Heart left ventricle (tissue), 16 donors: ENCODE measurements around the gene PYROXD2. TPM values are rescaled to one million over a fixed set of nuclear protein-coding genes. Genes with fewer than 3 reads are reported as not detected.

Source experiments
- ATAC-seq, 4 donors: fragments of 200-7000 bp; cut with Tn5 transposase; one replicate each; pipeline ENCODE4 v1.9.1; 2020 to 2022; ENCODE audit warnings: moderate library complexity in 4 of 4, mild to moderate bottlenecking in 3 of 4, moderate number of reproducible peaks in 1 of 4
- DNase-seq, 5 donors: peaks; one replicate each; pipeline ENCODE4 v3.0.0-alpha.2; 2020
- H3K27ac ChIP-seq, 12 donors: fragments of 200-600 bp; sonication (generic) in 4 of 12; one replicate each; pipeline versions ENCODE4 v1.5.0 to v1.8.0; 2016 to 2022; ENCODE audit warnings: mild to moderate bottlenecking in 2 of 12
- H3K27me3 ChIP-seq, 9 donors: fragments of 200-600 bp; sonication (generic) in 2 of 9; one replicate each; pipeline versions ENCODE4 v1.5.1 to v1.8.0; 2016 to 2022; ENCODE audit warnings: mild to moderate bottlenecking in 3 of 9
- H3K36me3 ChIP-seq, 9 donors: fragments of 200-600 bp; sonication (generic) in 2 of 9; one replicate each; pipeline versions ENCODE4 v1.5.0 to v1.8.0; 2018 to 2022; ENCODE audit warnings: mild to moderate bottlenecking in 2 of 9
- H3K4me1 ChIP-seq, 12 donors: fragments of 200-600 bp; sonication (generic) in 4 of 12; one replicate each; pipeline versions ENCODE4 v1.5.0 to v1.8.0; 2016 to 2022; ENCODE audit warnings: mild to moderate bottlenecking in 3 of 12
- H3K4me3 ChIP-seq, 12 donors: fragments of 200-600 bp; sonication (generic) in 4 of 12; one replicate each; pipeline versions ENCODE4 v1.5.0 to v1.8.0; 2017 to 2022; ENCODE audit warnings: mild to moderate bottlenecking in 9 of 12, moderate library complexity in 4 of 12
- H3K9me3 ChIP-seq, 12 donors: fragments of 200-600 bp; sonication (generic) in 4 of 12; one replicate each; pipeline versions ENCODE4 v1.5.0 to v1.8.0; 2016 to 2022; ENCODE audit warnings: mild to moderate bottlenecking in 1 of 12
- POLR2A ChIP-seq, 2 donors: fragments of 450-650 bp; IDR thresholded peaks; one replicate each; pipeline ENCODE4 v1.6.1; 2017; ENCODE audit warnings: antibody characterized with exemption in 2 of 2, mild to moderate bottlenecking in 2 of 2, moderate library complexity in 2 of 2
- WGBS, 4 donors: extraction: QIAGEN DNeasy Blood & Tissue Kit in 2 of 4; methylation state at CpG; one replicate each; pipeline versions ENCODE4 v1.1.5 to v1.1.7; 2013 to 2018; 5-methylcytosine and 5-hydroxymethylcytosine counted together
- intact Hi-C, 10 donors: fragments of 100-400 bp; cut with DNase I; formaldehyde crosslinking; loops; one replicate each; pipeline versions ENCODE4 v1.11.1 to v1.14.2; 2022
- polyA plus RNA-seq, 2 donors: library from polyadenylated mRNA; stranded (reverse); fragments of 200-250 nt; gene quantifications; one replicate each; pipeline ENCODE4 v1.2.3, GENCODE V29; 2013
- total RNA-seq, 9 donors: library from RNA; depleted of rRNA in 2 of 9; stranded (reverse); fragments of >200 nt in 2 of 9; fragmentation: NEBNext Ultra II Directional in 3 of 9; extraction: Animal tissue kit (Norgen Biotek cat#: 25700) in 3 of 9; gene quantifications; one replicate each; pipeline versions ENCODE4 v1.1.0 to v1.2.4, GENCODE V29; 2016 to 2023
- TF ChIP-seq, protein P1 (sequence below), 12 donors: fragments of 200-600 bp; sonication (generic) in 4 of 12; IDR thresholded peaks; one replicate each; pipeline versions ENCODE4 v1.5.0 to v1.8.0; 2018 to 2022; ENCODE audit warnings: antibody characterized with exemption in 12 of 12, mild to moderate bottlenecking in 5 of 12
- donor health status: ischemic (EF 13 %, LVEDD 7.1; RV severe dilation, severe dysfunction).
- donor health status: healthy with polysubstance abuse.
- donor health status: DM: no; HTN: yes; CAD: no.
- donor health status: DM: no; HTN: no; CAD: no.
- donor health status: ischemic (EF 25% LVEDD 6.9; RV normal size, moderate dysfunction).
- donor health status: ischemic (EF 25% LVEDD 5.7; RV mildly dilated, moderate dysfunction).
- donor health status: healthy.
- donor health status: DM: yes; HTN: yes; CAD: no.
- donor health status: ischemic (EF 35%, LVEDD 5.7; RV mildly dilated, moderate dysfunction).
- donor health status: nonischemic (EF 11% LVEDD 7.7; RV severe dilation, severe dysfunction).
- donor health status: DM: yes; HTN: yes; CAD: no.
- donor health status: PGD.
- donor health status: ischemic (EF 29% LVEDD 5.4; RV normal size, mild dysfunction).
- donor health status: nonischemic (EF 23%, LVEDD 6.1; RV moderate dilation, normal function).

Gene PYROXD2
- total and polyA plus RNA-seq, 11 donors, result 4.1 to 22.0 (median 11.1) TPM

DNA sequence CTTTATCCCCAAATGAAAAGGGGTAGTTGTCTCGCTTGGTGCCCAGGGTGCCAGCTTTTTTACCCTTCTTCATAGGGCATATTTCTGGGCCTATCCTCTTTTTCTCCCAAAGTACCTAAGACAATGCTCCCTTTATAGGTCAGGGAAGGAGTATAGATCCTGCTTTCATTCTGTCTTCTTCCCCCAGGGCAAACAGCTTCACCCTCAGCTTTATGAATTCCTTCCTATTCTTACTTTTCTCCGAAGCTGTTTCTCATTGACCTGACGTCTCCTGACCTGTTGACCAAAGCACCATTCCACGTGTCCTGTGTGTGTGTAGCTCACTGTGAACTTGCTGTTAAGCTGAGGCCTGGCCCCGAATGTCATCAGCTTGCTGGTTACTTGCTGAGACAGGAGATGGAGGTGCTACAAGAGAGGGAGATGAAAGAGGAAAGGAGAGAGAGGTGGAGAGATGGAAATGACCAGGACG lies 48.9 kb downstream of the PYROXD2 start:
- Histone ChIP-seq H3K4me1 (peaks cover 0 to 12% (median 1%) of the 10 kb centered on the region in 12 donors), H3K9me3 (no peaks in the 10 kb centered on the region), H3K27ac (no peak overlapping the region), H3K4me3 (no peak overlapping the region), H3K27me3 (no peaks in the 10 kb centered on the region), H3K36me3 (no peaks in the 10 kb centered on the region)
- DNase-seq, result no peak
- intact Hi-C loops, result no loop called here
- TF ChIP-seq POLR2A (IDR thresholded peaks at IDR 0.05), result no peak
- TF ChIP-seq, protein P1, sequence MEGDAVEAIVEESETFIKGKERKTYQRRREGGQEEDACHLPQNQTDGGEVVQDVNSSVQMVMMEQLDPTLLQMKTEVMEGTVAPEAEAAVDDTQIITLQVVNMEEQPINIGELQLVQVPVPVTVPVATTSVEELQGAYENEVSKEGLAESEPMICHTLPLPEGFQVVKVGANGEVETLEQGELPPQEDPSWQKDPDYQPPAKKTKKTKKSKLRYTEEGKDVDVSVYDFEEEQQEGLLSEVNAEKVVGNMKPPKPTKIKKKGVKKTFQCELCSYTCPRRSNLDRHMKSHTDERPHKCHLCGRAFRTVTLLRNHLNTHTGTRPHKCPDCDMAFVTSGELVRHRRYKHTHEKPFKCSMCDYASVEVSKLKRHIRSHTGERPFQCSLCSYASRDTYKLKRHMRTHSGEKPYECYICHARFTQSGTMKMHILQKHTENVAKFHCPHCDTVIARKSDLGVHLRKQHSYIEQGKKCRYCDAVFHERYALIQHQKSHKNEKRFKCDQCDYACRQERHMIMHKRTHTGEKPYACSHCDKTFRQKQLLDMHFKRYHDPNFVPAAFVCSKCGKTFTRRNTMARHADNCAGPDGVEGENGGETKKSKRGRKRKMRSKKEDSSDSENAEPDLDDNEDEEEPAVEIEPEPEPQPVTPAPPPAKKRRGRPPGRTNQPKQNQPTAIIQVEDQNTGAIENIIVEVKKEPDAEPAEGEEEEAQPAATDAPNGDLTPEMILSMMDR (IDR thresholded peaks at IDR 0.05), result no peak
- ATAC-seq, result no peak
- 86 to 93% (median 87%) methylated on average over 6 of the region's 6 CpGs for WGBS, 4 donors

DNA sequence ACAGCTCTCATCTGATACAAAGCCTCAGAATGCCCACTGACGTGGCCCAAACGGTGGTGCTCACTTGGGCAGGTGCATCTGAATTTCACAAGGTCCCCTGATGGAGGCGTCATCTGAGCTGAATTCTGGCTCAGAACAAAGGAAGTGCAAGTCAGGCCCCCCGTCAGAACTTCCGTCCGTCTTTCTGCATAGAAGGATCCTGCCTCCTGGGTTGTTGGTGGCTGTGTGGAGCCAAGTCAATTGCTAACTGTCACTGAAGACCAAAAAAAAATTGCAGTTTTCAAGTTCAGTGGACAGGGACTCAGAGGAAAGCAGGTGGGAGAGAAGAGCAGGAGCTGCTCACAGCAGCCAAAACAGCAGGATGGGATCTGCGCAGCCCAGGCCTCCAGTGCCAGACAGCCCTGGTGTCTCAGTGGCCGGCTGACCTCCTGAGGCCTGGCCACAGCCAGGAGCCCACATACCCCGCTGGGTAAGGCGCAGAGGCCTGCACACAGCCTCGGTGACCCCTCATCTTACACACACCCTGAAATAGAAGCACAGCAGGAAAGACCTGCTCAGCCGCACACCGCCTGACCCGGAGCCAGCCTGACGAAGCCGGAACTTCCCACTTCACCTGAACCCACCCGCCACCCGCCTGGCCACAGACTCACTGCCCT lies 49.4 kb downstream of the PYROXD2 start:
- WGBS, 4 donors, result 86 to 94% (median 91%) methylated on average over 18 of the region's 18 CpGs
- no peak overlapping the region for H3K27ac ChIP-seq
- peaks cover 0 to 11% (median 2%) of the 10 kb centered on the region in 12 donors for H3K4me1 ChIP-seq
- no peaks in the 10 kb centered on the region for H3K36me3 ChIP-seq
- H3K9me3 ChIP-seq, result no peaks in the 10 kb centered on the region
- DNase-seq, result no peak
- no peaks in the 10 kb centered on the region for H3K27me3 ChIP-seq
- no peak for TF ChIP-seq POLR2A (IDR thresholded peaks at IDR 0.05)
- TF ChIP-seq, protein P1 (IDR thresholded peaks at IDR 0.05), result no peak
- intact Hi-C loops, result no loop called here
- ATAC-seq, result no peak
- no peak overlapping the region for H3K4me3 ChIP-seq

DNA sequence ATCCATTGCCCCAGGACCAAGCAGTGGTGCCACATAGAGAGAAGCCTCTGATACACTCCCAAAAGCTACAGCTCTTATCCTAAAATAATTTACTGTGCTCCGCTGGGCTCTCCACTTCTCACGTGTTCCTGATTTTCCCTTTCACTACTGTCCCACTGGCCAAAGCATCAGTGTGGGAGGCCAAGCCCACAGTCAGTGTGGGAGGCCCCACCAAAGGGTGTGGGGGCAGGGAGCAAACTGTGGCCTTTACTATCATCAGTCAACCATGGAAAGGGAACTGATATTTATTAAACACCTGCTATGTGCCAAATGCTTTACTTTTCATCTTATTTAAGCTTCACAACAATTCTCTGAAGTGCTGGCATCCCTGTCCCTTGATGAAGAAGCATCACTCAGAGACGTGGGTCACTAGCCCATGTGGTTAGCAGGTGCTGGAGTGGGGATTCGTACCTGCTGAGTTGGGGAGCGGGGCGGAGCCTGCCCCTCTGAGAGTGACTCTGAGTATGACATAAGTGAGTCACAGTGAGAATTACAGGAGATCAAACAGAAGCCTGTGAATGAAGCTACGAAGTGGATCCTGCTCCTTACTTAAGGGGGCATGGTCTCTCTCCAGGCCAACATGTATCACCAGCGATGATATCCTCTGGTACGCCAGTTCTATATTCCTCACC lies 50.4 kb downstream of the PYROXD2 start:
- Histone ChIP-seq H3K4me1 (peaks cover 0 to 11% (median 2%) of the 10 kb centered on the region in 12 donors), H3K27me3 (no peaks in the 10 kb centered on the region), H3K9me3 (no peaks in the 10 kb centered on the region), H3K27ac (no peak overlapping the region), H3K36me3 (no peaks in the 10 kb centered on the region), H3K4me3 (no peak overlapping the region)
- TF ChIP-seq POLR2A (IDR thresholded peaks at IDR 0.05), result no peak
- TF ChIP-seq, protein P1 (IDR thresholded peaks at IDR 0.05), result no peak
- WGBS, 4 donors, result 91 to 97% (median 95%) methylated on average over 9 of the region's 9 CpGs
- ATAC-seq (no peak), DNase-seq (no peak)
- intact Hi-C loops, result no loop called here

DNA sequence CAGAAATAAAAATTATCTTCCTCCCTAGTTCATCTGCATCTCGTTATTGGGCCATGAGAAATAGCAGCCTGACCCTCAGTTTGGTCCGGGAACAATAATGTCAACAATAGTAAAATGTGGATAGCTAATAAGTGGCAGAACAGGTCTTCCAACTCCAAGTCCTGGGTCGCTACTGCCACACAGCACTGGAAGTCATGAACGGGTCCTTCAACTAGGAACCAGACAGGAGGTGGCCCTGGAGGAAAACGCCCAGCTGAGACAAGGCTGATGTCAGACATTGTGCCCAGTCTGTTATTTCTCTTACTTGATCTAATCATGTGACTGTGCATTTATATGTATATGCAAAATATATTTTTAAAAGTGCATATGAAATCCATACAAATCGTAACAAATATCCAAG lies 51.8 kb downstream of the PYROXD2 start:
- H3K9me3 ChIP-seq, result no peaks in the 10 kb centered on the region
- DNase-seq (no peak), ATAC-seq (no peak)
- H3K4me3 ChIP-seq, result no peak overlapping the region
- peaks cover 0 to 3% (median 0%) of the 10 kb centered on the region in 9 donors for H3K27me3 ChIP-seq
- H3K27ac ChIP-seq, result no peak overlapping the region
- H3K36me3 ChIP-seq, result no peaks in the 10 kb centered on the region
- WGBS, 4 donors, result 89 to 97% (median 92%) methylated on average over 6 of the region's 6 CpGs
- no peak for TF ChIP-seq POLR2A (IDR thresholded peaks at IDR 0.05)
- TF ChIP-seq, protein P1 (IDR thresholded peaks at IDR 0.05), result no peak
- H3K4me1 ChIP-seq, result peaks cover 0 to 11% (median 2%) of the 10 kb centered on the region in 12 donors
- intact Hi-C loops, result no loop called here
